GM18502 (cell line): Measurements from ENCODE around the gene HLA-DQB1.
"Not testable (repeated sequence)": the region's sequence is repeated elsewhere in the genome, so short reads cannot be mapped to it uniquely, and the experiment has no call there.

ENCODE experiments used
- ATAC-seq: cut with Tn5 transposase; IDR thresholded peaks from one replicate; pipeline ENCODE4 v1.9.1; 2021; ENCODE audit warnings: mild to moderate bottlenecking; ENCODE audit not compliant: unreplicated experiment, poor library complexity

The HLA-DQB1 gene

DNA sequence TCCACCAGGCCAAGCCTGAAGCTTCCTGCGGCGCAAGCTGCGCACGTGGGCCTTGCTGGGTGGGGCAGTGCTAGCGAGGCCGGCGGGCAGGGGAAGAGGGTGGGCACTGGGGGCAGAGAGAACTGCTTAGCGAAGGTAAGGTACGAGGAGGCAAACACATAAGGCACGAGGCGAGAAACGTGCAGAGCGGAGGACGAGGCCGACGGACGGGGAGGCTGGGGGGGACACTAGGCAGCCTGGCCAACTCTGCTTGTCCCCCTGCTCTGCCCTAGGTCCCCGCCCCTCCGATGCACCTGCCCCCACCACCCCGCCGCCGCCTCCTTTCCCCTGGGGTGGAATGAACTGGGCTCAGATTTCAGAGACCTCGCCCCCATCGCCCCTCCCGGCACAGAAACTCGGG lies 2.1 kb downstream of the HLA-DQB1 start:
- ATAC-seq: no peak

DNA sequence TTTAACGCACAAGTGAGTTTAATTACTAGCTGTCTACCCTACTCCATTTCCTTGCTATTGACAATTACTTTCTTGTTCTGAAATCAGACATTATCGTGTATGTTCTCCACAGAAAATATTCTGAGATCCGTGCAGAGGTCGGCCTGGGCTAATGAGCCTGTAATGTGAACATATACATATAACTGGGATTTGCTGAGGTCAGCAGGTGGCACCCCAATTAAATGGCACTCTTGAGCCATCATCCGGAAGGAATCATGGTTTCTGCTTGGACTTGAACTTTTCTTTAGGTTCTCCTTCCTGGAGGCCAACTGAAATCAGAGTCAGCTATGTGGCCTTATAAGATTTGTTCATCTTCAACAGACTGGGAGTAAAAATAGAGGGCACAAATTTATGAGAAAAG lies 3.6 kb downstream of the HLA-DQB1 start:
- no peak for ATAC-seq

DNA sequence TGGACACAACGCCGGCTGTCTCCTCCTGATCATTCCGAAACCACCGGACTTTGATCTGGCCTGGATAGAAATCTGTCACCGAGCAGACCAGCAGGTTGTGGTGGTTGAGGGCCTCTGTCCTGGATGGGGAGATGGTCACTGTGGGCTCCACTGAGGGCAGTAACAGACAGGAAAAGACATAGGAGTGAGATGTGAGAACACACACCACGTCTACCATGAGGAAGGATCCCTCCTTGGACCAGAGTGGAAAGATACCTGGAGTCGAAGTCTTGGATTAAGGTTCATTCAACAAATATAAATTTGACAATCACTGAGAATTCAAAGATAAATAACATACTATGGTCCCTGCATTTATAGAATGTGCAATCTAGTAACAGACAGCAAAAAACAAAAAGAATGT lies 4.4 kb downstream of the HLA-DQB1 start:
- no peak for ATAC-seq

DNA sequence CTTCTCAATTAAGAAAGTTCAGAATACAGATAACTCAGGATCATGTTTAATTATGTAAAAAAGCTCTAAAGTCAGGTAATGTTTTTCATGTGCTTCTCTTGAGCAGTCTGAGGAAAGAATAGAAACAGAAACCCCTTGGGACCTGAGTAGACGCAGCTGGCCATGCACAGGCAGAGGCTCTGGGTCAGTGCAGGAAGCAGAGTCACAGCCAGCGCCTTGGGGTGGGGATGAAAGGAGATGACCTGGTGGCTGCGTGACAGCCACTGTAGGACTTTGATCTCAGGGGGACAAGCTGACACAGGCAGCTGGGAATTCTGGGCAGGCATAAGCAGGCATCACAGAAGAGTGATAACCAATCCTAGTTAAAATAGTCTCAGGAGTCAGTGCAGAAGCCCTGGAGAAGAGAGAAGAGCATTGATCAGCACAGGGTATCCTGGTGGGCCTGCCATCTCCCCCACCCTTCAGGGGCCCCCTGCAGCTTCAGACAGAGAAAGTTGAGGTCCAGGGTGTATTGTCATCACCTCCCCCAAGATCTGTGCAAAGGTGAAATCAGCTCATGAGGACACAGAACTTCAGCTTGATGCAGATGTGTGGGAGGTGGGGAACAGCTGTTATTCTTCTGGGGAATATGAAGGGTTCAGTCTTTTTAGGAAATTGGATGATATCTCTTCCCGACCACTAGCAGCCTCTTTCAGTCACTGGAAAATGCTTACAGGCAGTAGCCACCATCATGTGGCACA lies 6.4 kb downstream of the HLA-DQB1 start:
- ATAC-seq: no peak

DNA sequence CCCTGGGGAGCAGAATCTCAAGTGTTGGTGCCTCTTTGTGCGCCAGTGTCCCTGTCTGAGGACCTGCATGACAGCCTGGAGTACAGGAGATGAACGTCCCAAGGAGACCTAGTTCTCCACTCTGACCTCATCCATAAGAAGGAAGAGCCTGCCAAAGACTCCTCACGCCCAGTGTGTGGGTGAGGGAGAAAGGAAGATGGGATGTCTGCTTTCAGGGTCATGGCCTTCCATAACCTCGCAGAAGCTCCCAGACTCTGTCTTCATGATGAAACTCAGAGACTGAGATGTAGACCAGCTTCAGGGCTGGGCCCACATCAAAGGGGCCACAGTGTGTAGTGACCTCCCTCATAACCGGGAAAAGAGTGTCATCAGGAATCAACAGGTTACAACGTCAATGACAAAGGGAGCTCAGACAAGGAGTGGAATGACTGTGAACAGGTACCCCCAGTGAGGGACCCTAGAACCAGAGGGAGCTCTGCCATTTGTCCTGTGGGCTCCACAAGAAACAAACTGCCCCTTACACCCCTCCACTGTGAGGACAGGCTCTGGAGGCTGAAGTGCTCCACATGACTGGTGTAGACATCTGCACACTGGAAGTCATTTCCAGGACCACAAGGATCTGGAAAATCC lies 8.1 kb downstream of the HLA-DQB1 start:
- ATAC-seq: no peak

DNA sequence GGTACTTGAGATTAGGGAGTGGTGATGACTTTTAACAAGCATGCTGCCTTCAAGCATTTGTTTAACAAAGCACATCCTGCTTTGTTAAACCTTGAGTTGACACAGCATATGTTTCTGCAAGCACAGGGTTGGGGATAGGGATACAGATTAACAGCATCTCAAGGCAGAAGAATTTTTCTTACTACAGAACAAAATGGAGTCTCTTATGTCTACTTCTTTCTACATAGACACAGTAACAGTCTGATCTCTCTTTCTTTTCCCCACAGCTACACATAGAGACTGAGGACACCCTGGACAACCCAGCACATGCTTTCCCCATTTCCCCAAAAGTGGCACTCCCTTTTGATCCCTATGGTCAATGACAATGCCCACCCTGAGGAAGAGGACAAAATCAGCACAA lies 8.6 kb downstream of the HLA-DQB1 start:
- not testable (repeated sequence) for ATAC-seq

DNA sequence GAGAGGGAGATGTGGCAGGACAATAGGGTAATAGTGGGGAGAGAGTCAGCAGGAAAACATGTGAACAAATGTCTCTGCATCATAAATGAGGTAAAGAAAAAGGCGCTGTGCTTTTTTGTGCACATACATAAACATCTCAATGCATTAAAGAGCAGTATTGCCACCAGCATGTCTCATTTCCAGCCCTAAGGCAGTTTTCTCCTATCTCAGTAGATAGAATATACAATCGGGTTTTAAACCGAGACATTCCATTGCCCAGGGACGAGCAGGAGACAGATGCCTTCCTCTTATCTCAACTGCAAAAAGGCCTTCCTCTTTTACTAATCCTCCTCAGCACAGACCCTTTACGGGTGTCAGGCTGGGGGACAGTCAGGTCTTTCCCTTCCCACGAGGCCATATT lies 9.1 kb downstream of the HLA-DQB1 start:
- not testable (repeated sequence) for ATAC-seq

DNA sequence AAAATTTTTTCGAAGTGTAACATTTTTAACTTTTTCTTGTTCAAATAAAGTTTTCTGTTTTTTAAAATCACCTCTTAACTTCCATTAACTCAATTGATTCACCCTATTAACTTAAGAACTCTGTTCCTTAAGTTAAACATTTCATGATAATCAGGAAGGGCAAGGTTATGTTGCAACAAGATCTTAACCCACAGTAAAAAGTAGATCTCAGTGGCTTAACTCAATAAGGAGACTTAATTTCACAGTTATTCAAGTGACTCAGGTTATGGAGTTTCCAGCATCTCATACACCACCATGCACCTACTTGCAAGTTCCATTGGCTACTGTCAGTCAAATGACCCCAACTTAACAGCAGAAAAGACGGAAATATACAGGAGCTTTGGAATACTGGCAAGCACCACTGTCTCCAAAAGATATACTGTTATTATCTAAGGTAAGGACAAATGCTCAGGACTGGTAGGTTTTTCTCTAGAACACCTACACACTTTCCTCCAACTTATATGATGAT lies 11.2 kb downstream of the HLA-DQB1 start:
- no peak for ATAC-seq

DNA sequence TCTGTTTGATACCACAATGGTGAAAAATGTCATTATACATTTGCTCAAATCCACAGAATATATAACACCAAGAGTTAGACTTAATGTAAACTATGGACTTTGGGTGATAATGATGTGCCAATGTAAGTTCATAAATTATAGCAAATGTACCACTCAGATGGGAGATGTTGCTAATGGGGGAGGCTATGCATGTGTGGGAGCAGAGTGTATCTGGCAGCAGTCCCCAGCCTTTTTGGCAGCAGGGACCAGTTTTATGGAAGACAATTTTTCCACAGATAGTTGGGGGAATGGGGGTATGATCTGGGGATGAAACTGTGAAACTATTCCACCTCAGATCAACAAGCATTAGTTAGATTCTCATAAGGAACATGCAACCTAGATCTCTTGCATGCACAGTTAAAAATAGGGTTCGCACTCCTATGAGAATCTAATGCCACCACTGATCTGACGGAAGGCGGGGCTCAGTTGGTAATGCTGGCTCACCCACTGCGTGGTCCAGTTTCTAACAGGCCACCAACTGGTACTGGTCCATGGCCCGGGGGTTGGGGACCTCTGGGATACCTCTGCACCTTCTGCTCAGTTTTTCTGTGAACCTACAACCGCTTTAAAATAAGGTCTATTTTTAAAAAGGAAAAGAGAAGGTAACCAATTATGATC lies 21.3 kb downstream of the HLA-DQB1 start:
- ATAC-seq: no peak

DNA sequence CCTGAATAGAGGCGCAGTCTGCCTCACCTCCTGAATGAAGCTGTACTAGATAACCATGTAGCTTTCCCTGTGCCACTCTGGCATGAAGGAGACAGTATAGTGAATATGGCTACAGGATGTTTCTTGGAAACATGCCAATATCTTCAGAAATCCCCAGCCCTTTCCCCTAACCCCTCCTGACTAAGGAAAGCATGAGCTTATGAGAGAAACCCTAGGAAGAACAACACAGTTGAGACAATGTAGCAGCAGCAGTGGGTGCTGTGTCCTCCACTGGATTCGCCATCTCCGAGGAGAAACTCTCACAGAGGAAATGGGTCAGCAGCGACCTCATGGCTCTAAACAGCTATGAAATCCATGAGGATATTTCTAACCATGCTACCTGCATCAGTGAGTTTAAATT lies 22.6 kb downstream of the HLA-DQB1 start:
- no peak for ATAC-seq

DNA sequence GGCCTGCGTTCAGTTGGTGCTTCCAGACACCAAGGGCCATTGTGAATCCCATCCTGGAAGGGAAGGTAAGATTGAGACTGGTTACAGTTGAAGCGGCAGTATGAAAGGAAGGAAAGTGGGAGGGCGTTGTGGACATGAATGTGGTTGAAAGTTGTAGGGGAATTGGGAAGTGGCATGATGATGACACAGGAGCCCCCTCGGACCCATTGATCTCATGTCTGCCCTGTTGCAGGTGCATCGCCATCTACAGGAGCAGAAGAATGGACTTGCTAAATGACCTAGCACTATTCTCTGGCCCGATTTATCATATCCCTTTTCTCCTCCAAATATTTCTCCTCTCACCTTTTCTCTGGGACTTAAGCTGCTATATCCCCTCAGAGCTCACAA lies 23.7 kb downstream of the HLA-DQB1 start:
- no peak for ATAC-seq

DNA sequence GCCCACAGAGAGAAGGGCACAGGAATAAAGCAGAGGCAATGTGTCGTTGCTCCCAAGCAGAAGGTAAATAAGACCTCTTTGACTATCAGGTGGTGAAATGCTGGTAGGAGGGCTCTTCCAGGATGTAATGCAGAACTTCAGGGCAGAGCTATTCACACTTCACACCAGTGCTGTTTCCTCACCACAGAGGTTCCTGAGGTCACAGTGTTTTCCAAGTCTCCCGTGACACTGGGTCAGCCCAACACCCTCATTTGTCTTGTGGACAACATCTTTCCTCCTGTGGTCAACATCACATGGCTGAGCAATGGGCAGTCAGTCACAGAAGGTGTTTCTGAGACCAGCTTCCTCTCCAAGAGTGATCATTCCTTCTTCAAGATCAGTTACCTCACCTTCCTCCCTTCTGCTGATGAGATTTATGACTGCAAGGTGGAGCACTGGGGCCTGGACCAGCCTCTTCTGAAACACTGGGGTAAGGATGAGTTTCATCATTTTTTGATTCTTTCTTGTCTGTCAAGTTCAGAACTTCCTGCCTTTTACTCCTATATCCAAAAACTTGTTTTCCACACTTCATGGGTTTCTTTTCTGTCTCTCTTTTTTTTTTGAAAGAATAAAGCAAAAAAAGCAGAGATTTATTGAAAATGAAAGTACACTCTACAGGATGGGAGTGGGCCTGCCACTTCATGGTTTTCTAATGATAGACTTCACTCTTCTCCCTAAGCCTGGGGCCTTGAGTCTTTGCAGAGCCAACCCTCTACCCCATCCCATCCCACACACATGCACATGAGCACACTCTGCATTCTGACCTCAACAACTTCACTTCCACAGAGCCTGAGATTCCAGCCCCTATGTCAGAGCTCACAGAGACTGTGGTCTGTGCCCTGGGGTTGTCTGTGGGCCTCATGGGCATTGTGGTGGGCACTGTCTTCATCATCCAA lies 24.4 kb downstream of the HLA-DQB1 start:
- not testable (repeated sequence) for ATAC-seq

DNA sequence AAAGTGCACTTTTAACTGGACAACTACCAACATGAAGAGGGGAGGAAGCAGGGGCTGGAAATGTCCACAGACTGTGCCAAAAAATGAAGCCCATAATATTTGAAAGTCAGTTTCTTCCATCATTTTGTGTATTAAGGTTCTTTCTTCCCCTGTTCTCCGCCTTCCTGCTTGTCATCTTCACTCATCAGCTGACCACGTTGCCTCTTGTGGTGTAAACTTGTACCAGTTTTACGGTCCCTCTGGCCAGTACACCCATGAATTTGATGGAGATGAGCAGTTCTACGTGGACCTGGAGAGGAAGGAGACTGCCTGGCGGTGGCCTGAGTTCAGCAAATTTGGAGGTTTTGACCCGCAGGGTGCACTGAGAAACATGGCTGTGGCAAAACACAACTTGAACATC lies 25.3 kb downstream of the HLA-DQB1 start:
- ATAC-seq: no peak

DNA sequence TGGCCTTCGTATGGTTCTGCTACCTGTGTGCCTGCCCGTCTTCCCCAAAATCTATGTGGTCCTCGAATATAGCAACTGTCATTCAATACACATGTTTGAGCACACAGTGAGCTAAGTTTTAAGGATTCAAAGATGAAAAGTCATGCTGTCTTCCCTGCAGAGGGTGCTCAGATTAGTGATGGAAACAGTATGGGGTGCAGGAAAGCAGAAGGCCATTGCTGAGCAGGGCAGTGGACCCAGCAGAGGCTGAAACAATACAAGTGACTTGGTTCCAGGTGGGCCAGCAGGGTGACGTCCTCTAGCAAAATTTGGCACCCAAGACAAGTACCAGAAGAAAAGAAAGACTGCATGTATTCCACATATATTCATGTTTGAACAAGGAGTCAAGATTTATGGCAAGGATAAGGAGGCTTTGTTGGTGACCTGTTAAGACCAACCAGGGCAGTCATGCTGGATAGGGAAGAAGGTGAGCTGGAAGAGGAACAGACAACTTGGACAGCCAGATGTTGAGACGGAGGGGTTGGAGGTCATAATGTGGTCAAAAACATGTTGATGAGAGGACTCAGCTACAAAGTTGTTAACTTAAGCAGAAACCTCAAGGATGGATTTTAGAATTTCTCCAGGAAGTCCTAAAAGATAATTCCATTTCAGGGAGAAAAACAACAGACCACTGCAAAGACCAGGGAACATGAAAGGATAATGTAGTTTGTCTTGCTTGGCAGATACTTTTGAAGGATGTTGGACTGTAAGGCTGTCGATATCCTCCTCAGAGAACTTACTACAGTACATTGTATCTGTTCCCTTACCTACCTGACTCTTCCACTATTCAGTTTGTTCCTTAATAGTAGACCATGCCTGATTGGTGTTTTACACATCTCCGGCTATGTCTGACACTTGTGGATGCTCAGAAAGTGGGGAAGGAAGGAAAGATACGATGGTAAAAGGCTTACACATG lies 26.7 kb downstream of the HLA-DQB1 start:
- ATAC-seq: no peak

DNA sequence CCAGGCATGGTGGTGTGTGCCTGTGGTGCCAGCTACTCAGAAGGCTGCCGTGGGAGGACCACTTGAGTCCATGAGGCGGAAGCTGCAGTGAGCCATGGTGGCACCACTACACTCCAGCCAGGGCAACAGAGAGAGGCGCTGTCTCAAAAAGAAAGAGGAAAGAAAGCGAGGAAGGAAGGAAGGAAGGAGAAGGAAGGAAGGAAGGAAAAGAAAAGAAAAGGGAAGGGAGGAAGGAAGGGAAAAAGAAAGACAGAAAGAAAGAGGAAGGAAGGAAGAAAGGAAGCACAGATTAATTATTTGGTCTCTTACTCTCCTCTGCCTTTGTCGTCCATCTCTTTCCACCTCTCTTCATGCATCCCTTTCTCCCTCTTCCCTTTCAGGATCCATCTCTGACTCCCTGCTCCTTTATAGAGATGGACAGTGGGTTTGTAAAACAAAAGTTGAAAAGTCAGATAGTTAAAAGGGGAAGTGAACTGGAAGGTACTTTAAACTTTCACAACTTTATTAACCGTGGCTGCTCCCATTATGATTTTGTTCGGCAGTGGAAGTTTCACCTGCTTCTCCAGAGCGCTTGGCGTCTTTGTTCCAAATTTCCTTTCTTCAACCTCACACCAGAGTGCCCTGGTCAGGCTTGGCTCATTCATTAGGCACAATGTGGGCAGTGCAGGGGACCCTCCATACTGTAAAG lies 27.8 kb downstream of the HLA-DQB1 start:
- no peak for ATAC-seq

DNA sequence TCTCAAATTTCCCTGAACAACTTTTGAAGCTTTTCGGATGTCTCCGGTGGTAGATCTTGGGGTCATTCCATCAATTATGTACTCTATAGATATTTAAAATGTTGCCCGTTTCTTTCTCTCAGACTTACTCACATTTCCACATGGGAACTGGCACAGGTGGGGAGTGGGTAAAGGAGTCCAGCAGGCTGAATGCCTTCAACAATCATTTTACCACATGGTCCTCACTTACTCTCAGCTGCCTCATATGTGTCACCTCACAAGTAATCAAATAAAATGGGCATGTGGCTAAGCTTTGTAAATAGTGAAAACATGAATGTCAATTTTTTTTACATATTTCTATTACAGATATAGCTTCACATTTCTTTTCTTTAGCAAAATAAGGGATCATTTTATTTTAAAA lies 28.6 kb downstream of the HLA-DQB1 start:
- ATAC-seq: no peak

DNA sequence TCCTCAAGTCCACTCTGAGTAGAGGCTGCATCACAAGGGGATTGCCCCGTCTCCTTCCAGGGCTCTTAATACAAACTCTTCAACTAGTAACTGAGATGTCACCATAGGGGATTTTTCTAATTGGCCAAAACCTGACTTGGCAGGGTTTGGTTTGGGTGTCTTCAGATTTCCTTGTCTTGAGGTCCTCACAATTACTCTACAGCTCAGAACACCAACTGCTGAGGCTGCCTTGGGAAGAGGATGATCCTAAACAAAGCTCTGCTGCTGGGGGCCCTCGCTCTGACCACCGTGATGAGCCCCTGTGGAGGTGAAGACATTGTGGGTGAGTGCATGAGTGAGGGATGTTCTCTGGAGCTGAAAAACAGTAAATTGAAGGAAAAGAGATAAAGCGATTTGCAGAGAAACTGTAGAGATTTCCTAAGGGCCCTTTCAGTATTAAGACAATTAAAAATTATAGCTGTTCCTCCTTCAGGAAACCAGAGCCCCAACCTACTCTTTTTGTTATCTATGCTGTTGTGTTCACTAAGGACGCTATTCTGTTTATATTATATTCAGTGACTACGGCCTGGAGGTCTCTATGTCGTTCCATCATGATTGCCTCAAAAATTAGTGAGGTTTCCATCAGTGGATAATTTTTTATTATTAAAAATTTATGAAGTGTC lies 29.1 kb downstream of the HLA-DQB1 start, which contains the start of gene HLA-DQA1:
HLA-DQA1 (plus strand) TSS at position 188 of the 662 bp plus-strand sequence; CDS start at position 241, 53 bp downstream.
- ATAC-seq: peak; percentile 72

DNA sequence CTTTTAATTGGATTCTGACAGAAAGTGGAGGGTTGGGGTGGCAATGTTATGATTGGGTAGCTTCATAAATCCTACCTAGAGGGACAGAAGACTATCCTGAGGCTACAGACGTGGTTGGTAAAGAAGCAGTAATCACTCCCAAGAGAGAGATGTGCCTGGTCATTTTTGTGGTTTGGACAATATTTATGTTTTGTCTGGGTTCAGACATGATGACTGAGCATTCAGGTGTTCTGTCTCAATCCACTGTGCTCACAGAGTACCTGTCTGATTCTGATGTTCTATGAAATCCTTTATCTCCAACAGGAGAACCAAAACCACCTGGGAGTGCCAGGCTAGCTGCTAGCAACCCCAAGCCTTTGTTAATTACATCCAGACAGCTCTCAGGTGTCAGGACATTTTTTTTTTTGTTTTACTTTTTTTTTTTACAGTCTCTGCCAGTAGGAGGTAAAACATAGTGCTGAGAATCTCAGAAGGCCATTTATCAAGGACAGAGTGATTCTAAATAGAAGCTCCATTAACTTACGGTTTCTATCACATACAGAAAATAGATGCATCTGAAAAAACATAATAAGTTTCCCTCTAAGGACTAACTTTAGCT lies 30.8 kb downstream of the HLA-DQB1 start:
- ATAC-seq: no peak
